ENCODE results near the gene SCGB1D2. TPM values are rescaled to one million over a fixed set of nuclear protein-coding genes. Genes with fewer than 3 reads are reported as not detected.
"Not testable (repeated sequence)": the region's sequence is repeated elsewhere in the genome, so short reads cannot be mapped to it uniquely, and the experiment has no call there.

Gene SCGB1D2
- total RNA-seq, 1 experiment from 2014 or later, result not detected

DNA sequence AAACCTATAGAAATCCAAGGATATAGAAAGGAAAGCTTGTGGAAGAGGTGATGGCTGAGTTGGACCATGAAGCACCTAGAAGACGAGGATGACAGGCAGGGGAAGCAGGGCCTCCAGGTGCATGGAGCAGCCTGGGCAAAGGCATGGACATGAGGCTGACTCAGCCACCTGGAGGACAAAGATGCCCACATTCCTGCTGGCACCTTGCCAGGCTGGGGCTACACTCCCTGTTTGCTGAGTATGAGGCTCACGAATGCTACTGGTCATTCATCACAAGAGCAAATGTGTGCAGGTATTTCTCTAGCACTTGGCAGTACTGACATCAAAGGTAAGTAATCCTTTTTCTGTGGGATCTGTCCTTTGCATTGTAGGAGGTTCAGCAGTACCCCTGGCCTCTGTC, 40.7 kb upstream of the SCGB1D2 start:
- H3K4me1 Mint-ChIP-seq (ENCODE audit: low read depth, unreplicated experiment), result no peaks in the 10 kb centered on the region
- CTCF ChIA-PET, result no interaction called here
- intact Hi-C loops (cut with micrococcal nuclease; ENCODE audit: unreplicated experiment), result no loop called here
- H3K36me3 Mint-ChIP-seq (ENCODE audit: insufficient read depth, unreplicated experiment), result no peaks in the 10 kb centered on the region
- DNase-seq, result peak; percentile 66
- H3K27me3 Mint-ChIP-seq (ENCODE audit: unreplicated experiment), result peaks cover 86% of the 10 kb centered on the region
- H3K27ac Mint-ChIP-seq (ENCODE audit: unreplicated experiment), result no peak overlapping the region
- no TSS peak for BruUV-seq (replicated peaks)
- no peaks in the 10 kb centered on the region for H3K9me3 Mint-ChIP-seq (ENCODE audit: low read depth, unreplicated experiment)
- TF ChIP-seq, protein P1, sequence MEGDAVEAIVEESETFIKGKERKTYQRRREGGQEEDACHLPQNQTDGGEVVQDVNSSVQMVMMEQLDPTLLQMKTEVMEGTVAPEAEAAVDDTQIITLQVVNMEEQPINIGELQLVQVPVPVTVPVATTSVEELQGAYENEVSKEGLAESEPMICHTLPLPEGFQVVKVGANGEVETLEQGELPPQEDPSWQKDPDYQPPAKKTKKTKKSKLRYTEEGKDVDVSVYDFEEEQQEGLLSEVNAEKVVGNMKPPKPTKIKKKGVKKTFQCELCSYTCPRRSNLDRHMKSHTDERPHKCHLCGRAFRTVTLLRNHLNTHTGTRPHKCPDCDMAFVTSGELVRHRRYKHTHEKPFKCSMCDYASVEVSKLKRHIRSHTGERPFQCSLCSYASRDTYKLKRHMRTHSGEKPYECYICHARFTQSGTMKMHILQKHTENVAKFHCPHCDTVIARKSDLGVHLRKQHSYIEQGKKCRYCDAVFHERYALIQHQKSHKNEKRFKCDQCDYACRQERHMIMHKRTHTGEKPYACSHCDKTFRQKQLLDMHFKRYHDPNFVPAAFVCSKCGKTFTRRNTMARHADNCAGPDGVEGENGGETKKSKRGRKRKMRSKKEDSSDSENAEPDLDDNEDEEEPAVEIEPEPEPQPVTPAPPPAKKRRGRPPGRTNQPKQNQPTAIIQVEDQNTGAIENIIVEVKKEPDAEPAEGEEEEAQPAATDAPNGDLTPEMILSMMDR (IDR thresholded peaks at IDR 0.05; ENCODE audit: unreplicated experiment), result no peak
- no peak overlapping the region for H3K4me3 Mint-ChIP-seq (ENCODE audit: low read depth, unreplicated experiment)

DNA sequence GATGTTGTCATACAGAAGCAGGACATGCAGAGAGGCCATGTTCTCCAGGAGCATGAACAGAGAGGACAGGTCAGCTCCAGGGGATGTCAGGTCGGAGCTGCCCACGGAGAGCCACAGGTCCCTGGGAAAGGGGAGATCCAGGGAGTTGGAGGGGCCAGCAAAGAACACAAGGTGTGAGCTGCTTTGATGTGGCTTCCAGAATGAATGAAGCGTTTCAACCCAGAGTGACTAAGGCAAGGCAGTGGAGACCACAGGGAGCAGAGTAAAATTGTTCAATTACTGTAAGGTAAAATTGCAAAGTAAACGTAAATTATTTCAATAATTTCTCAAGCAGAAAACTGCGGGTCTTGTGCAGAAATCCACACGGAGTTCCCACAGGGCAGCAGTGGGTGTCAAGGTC, 39.1 kb upstream of the SCGB1D2 start:
- Mint-ChIP-seq H3K9me3 (ENCODE audit: low read depth, unreplicated experiment) (no peaks in the 10 kb centered on the region), H3K27ac (ENCODE audit: unreplicated experiment) (no peak overlapping the region), H3K4me3 (ENCODE audit: low read depth, unreplicated experiment) (no peak overlapping the region), H3K36me3 (ENCODE audit: insufficient read depth, unreplicated experiment) (no peaks in the 10 kb centered on the region), H3K27me3 (ENCODE audit: unreplicated experiment) (peaks cover 82% of the 10 kb centered on the region), H3K4me1 (ENCODE audit: low read depth, unreplicated experiment) (no peaks in the 10 kb centered on the region)
- DNase-seq, result no peak
- BruUV-seq (replicated peaks), result no TSS peak
- CTCF ChIA-PET, result no interaction called here
- intact Hi-C loops (cut with micrococcal nuclease; ENCODE audit: unreplicated experiment), result no loop called here
- TF ChIP-seq, protein P1 (IDR thresholded peaks at IDR 0.05; ENCODE audit: unreplicated experiment), result no peak

DNA sequence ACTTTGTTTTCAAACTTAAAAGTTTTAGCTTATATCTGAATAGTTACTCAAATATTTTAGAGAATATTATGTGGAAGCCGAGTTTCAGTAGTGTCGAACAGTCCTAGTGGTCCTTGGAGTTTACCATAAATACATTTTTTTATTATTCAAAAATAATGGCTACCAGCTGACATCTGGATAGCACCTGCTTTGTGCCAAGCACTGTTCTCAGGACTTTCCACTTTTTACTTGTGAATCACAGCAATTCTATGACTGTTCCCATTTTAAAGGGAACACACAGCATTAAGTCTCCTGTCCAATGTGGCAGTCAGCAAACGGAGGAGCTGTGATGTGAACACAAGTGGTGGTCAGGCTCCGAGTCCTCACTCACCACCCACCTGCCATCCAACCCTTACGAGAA, 37.6 kb upstream of the SCGB1D2 start:
- no peaks in the 10 kb centered on the region for H3K36me3 Mint-ChIP-seq (ENCODE audit: insufficient read depth, unreplicated experiment)
- no peaks in the 10 kb centered on the region for H3K4me1 Mint-ChIP-seq (ENCODE audit: low read depth, unreplicated experiment)
- TF ChIP-seq, protein P1 (IDR thresholded peaks at IDR 0.05; ENCODE audit: unreplicated experiment), result no peak
- DNase-seq, result no peak
- H3K4me3 Mint-ChIP-seq (ENCODE audit: low read depth, unreplicated experiment), result no peak overlapping the region
- H3K9me3 Mint-ChIP-seq (ENCODE audit: low read depth, unreplicated experiment), result no peaks in the 10 kb centered on the region
- H3K27ac Mint-ChIP-seq (ENCODE audit: unreplicated experiment), result no peak overlapping the region
- intact Hi-C loops (cut with micrococcal nuclease; ENCODE audit: unreplicated experiment), result no loop called here
- peaks cover 82% of the 10 kb centered on the region for H3K27me3 Mint-ChIP-seq (ENCODE audit: unreplicated experiment)
- CTCF ChIA-PET, result no interaction called here
- BruUV-seq (replicated peaks), result no TSS peak

DNA sequence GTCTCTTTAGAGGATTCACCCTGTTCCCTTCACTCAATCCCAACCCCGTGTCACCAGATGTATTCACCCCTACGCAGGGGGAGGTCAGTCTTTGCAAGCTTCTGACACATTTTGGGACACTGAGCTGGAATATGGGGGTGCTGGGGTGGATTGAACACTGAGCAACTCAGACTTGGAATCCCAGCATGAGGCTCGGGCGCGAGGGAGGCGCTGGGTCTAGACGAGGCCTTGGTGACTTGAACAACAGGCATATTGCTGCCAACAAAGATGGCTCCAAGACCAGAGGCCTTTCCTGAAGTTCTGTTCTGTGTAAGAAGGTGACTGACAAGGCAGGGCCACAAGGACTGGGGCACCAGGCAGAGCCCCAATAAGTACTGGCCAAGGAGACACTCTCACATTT, 36.6 kb upstream of the SCGB1D2 start:
- Mint-ChIP-seq H3K9me3 (ENCODE audit: low read depth, unreplicated experiment) (no peaks in the 10 kb centered on the region), H3K36me3 (ENCODE audit: insufficient read depth, unreplicated experiment) (no peaks in the 10 kb centered on the region), H3K27ac (ENCODE audit: unreplicated experiment) (no peak overlapping the region), H3K4me1 (ENCODE audit: low read depth, unreplicated experiment) (no peaks in the 10 kb centered on the region), H3K4me3 (ENCODE audit: low read depth, unreplicated experiment) (no peak overlapping the region), H3K27me3 (ENCODE audit: unreplicated experiment) (peaks cover 72% of the 10 kb centered on the region)
- intact Hi-C loops (cut with micrococcal nuclease; ENCODE audit: unreplicated experiment), result no loop called here
- no TSS peak for BruUV-seq (replicated peaks)
- TF ChIP-seq, protein P1 (IDR thresholded peaks at IDR 0.05; ENCODE audit: unreplicated experiment), result no peak
- CTCF ChIA-PET, result interaction anchor here (0.5 kb wide), 1 partner anchor 151 kb away, joined by 3 read pairs; no protein-coding TSS in a partner anchor
- no peak for DNase-seq

DNA sequence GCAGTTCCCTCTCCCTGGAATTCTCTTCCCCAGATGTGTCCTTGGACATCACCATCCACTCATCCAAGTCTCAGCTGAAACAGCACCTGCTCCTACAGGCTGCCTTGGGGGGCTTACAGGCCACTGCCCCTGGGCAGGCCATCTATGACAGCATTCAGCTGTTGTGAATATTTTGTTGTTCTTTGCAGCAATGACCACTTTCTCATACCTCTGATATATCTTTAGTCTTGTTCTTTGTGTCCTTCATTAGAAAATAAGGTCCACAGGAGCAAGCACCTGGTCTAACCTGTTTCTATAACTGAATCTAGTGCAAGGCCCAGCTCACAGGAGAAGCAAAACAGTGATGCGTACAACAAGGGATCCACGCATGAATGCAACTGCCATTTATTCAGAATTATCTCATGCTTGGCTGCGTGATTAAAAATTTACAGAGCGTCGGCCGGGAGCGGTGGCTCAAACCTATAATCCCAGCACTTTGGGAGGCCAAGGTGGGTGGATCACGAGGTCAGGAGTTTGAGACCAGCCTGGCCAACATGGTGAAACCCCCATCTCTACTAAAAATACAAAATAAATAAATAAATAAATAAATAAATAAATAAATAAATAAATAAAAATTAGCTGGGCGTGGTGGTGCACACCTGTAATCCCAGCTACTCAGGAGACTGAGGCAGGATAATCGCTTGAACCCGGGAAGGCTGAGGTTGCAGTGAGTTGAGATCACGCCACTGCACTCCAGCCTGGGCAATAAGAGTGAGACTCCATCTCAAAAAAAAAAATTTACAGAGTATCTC, 35.6 kb upstream of the SCGB1D2 start:
- H3K9me3 Mint-ChIP-seq (ENCODE audit: low read depth, unreplicated experiment); H3K36me3 Mint-ChIP-seq (ENCODE audit: insufficient read depth, unreplicated experiment); BruUV-seq (replicated peaks); H3K27ac Mint-ChIP-seq (ENCODE audit: unreplicated experiment); H3K4me1 Mint-ChIP-seq (ENCODE audit: low read depth, unreplicated experiment); intact Hi-C loops (cut with micrococcal nuclease; ENCODE audit: unreplicated experiment); DNase-seq; H3K4me3 Mint-ChIP-seq (ENCODE audit: low read depth, unreplicated experiment); CTCF ChIA-PET: not testable (repeated sequence)
- peaks cover 62% of the 10 kb centered on the region for H3K27me3 Mint-ChIP-seq (ENCODE audit: unreplicated experiment)
